HPDE6-E6E7 (cell line): ENCODE results near the gene GBX2.

Experiments
- DNase-seq: peaks from one replicate; pipeline ENCODE4 v3.0.0; 2011; ENCODE audit warnings: missing footprints; ENCODE audit errors: extremely low spot score

GBX2 gene

DNA sequence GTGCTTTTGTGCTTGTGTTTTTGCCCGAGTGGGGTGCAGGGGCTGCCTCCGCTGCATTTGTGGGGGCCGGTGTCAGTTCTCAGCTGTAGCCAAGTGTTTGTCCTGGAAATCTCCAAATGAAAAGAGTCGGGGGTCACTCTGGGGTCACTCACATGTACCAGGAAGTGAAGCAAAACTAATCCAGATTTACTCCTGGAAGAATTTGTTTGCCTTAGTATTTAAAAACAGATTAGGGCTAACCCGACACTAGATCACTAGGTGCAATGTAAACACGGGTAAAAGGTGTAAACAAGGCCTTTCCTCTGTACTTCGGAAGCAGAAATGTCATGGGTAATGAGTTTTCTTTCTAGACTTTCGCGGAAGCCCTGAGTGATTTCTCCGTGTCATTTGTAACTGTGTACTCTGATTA, 50.3 kb downstream of the GBX2 start:
- DNase-seq, result no peak

DNA sequence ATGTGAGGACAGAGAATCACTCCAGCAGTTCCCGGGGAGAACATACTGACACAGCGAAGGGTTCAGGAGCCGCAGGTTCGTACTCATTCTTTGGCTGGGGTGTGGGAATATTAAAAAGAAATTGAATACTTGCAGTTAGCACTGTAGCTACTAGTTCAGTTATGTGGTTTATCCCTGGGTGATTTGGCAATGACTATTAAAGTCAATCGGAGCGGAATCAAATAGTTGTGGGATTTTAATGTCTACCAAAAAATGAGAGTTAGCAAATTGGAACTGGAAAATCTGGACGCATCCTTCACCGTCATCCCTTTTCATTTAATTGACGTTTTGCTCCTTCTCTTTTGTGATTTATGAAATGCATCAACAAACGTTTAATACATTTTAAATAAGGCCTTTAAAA, 50.8 kb downstream of the GBX2 start:
- DNase-seq, result no peak
